ENCODE results near the gene HELZ.

HELZ gene

DNA sequence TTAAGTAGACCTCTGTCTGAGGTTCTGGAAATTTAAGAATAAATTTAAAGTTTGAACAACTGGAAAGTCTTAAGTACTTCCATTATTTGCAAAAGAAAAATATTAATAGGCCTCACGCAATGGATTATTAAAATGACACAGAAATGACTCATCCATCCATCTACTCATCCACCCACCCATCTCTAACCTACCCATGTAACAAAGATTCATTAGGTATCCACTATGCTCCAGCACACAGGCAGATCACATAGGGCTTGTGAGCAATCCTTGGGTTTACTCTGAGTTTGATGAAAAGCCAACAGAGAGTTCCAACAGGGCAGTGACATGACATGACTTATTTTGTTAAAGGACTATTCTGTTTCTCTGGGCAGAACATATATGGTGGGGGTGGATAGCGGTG is 93.3 kb downstream of the HELZ start (continued):
- TF ChIP-seq, protein P1, sequence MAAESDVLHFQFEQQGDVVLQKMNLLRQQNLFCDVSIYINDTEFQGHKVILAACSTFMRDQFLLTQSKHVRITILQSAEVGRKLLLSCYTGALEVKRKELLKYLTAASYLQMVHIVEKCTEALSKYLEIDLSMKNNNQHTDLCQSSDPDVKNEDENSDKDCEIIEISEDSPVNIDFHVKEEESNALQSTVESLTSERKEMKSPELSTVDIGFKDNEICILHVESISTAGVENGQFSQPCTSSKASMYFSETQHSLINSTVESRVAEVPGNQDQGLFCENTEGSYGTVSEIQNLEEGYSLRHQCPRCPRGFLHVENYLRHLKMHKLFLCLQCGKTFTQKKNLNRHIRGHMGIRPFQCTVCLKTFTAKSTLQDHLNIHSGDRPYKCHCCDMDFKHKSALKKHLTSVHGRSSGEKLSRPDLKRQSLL (tag by site-specific recombination; IDR thresholded peaks at IDR 0.05) = no peak
- TF ChIP-seq ZNF155 (tag by site-specific recombination; IDR thresholded peaks at IDR 0.05) (no peak), ZNF768 (tag by site-specific recombination; IDR thresholded peaks at IDR 0.05) (no peak), ZNF10 (tag by site-specific recombination; IDR thresholded peaks at IDR 0.05) (no peak), ZNF530 (tag by site-specific recombination; IDR thresholded peaks at IDR 0.05; ENCODE audit: low read depth) (no peak)

- ChIA-PET POLR2A (no interaction called here), CTCF (no interaction called here)
- no peaks in the 10 kb centered on the region; the same call in 1 of the 2 replicates for H3K4me1 ChIP-seq (ENCODE audit: control insufficient read depth, insufficient read depth, low read length)
- H3K36me3 ChIP-seq (ENCODE audit: control insufficient read depth in 2 of 2, insufficient read depth in 1 of 2, low read length in 2 of 2) = peaks cover 39 to 71% of the 10 kb centered on the region in 2 experiments
- H3K9me3 ChIP-seq (ENCODE audit: control insufficient read depth, insufficient read depth, low read depth, low read length) = no peaks in the 10 kb centered on the region
- H3K27ac ChIP-seq (ENCODE audit: extremely low read depth, low read depth, low read length) = no peak overlapping the region
- no peak overlapping the region for H3K4me3 ChIP-seq (ENCODE audit: low read depth, low read length)
- TF ChIP-seq, protein P2, sequence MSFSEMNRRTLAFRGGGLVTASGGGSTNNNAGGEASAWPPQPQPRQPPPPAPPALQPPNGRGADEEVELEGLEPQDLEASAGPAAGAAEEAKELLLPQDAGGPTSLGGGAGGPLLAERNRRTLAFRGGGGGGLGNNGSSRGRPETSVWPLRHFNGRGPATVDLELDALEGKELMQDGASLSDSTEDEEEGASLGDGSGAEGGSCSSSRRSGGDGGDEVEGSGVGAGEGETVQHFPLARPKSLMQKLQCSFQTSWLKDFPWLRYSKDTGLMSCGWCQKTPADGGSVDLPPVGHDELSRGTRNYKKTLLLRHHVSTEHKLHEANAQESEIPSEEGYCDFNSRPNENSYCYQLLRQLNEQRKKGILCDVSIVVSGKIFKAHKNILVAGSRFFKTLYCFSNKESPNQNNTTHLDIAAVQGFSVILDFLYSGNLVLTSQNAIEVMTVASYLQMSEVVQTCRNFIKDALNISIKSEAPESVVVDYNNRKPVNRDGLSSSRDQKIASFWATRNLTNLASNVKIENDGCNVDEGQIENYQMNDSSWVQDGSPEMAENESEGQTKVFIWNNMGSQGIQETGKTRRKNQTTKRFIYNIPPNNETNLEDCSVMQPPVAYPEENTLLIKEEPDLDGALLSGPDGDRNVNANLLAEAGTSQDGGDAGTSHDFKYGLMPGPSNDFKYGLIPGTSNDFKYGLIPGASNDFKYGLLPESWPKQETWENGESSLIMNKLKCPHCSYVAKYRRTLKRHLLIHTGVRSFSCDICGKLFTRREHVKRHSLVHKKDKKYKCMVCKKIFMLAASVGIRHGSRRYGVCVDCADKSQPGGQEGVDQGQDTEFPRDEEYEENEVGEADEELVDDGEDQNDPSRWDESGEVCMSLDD (tag by site-specific recombination; IDR thresholded peaks at IDR 0.05) = no peak
- TF ChIP-seq SALL2 (tag by site-specific recombination; IDR thresholded peaks at IDR 0.05; ENCODE audit: borderline replicate concordance) (no peak), PRDM10 (tag by site-specific recombination; IDR thresholded peaks at IDR 0.05) (no peak), ZNF157 (tag by site-specific recombination; IDR thresholded peaks at IDR 0.05) (no peak), ZNF555 (tag by site-specific recombination; conservative IDR thresholded peaks at IDR 0.05) (no peak), ZNF23 (tag by site-specific recombination; IDR thresholded peaks at IDR 0.05; ENCODE audit: borderline replicate concordance) (no peak), ZNF223 (tag by site-specific recombination; IDR thresholded peaks at IDR 0.05) (no peak), ZNF19 (tag by site-specific recombination; IDR thresholded peaks at IDR 0.05; ENCODE audit: low read depth) (no peak), ZNF2 (tag by site-specific recombination; IDR thresholded peaks at IDR 0.05) (no peak), ZBTB1 (tag by site-specific recombination; IDR thresholded peaks at IDR 0.05) (no peak)
- TF ChIP-seq, protein P3, sequence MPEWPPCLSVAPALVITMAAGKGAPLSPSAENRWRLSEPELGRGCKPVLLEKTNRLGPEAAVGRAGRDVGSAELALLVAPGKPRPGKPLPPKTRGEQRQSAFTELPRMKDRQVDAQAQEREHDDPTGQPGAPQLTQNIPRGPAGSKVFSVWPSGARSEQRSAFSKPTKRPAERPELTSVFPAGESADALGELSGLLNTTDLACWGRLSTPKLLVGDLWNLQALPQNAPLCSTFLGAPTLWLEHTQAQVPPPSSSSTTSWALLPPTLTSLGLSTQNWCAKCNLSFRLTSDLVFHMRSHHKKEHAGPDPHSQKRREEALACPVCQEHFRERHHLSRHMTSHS (tag by site-specific recombination; IDR thresholded peaks at IDR 0.05) = no peak
Observed at GRCh38 chr17:67150826-67151225, 94.2 kb downstream of the HELZ start.
